ENCODE results near the gene SLC35B4. TPM values are rescaled to one million over a fixed set of nuclear protein-coding genes. Genes with fewer than 3 reads are reported as not detected.
"Not testable (repeated sequence)": the region's sequence is repeated elsewhere in the genome, so short reads cannot be mapped to it uniquely, and the experiment has no call there.

Gene SLC35B4
- total and polyA plus RNA-seq, 3 donors from 2014 or later: 11.0 to 15.7 (median 13.9) TPM

DNA sequence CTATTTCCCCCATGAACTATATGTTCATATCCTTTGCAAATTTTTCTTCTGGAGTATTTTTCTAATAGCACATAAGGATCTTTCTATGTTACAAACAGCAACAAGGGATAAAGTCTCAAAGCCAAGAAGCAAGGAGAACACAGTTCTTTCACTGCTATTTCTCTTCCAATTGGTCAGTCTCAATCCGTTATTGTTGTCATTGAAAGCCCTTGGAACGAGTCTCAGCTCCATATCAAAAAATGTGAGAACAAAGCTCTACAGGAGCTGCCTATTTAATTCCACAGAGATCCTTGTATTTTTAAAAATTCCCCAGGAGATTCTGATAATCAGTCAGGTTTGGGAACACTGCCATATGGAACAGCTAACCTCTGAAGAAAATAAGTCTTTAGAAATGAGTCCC is 15.7 kb downstream of the SLC35B4 start:
- TF ChIP-seq POLR2A (IDR thresholded peaks at IDR 0.05): no peak
- TF ChIP-seq, protein P1, sequence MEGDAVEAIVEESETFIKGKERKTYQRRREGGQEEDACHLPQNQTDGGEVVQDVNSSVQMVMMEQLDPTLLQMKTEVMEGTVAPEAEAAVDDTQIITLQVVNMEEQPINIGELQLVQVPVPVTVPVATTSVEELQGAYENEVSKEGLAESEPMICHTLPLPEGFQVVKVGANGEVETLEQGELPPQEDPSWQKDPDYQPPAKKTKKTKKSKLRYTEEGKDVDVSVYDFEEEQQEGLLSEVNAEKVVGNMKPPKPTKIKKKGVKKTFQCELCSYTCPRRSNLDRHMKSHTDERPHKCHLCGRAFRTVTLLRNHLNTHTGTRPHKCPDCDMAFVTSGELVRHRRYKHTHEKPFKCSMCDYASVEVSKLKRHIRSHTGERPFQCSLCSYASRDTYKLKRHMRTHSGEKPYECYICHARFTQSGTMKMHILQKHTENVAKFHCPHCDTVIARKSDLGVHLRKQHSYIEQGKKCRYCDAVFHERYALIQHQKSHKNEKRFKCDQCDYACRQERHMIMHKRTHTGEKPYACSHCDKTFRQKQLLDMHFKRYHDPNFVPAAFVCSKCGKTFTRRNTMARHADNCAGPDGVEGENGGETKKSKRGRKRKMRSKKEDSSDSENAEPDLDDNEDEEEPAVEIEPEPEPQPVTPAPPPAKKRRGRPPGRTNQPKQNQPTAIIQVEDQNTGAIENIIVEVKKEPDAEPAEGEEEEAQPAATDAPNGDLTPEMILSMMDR (IDR thresholded peaks at IDR 0.05): no peak
- Histone ChIP-seq H3K9me3 (no peaks in the 10 kb centered on the region), H3K36me3 (ENCODE audit: low read depth, missing control alignments) (no peaks in the 10 kb centered on the region), H3K4me1 (no peaks in the 10 kb centered on the region), H3K4me3 (no peak overlapping the region), H3K27ac (no peak overlapping the region), H3K27me3 (no peaks in the 10 kb centered on the region)
- no peak for DNase-seq
- WGBS, 2 donors: 60% methylated on average over 2 of the region's 2 CpGs
- intact Hi-C loops (cut with DNase I; ENCODE audit: low total_unique reads): no loop called here

DNA sequence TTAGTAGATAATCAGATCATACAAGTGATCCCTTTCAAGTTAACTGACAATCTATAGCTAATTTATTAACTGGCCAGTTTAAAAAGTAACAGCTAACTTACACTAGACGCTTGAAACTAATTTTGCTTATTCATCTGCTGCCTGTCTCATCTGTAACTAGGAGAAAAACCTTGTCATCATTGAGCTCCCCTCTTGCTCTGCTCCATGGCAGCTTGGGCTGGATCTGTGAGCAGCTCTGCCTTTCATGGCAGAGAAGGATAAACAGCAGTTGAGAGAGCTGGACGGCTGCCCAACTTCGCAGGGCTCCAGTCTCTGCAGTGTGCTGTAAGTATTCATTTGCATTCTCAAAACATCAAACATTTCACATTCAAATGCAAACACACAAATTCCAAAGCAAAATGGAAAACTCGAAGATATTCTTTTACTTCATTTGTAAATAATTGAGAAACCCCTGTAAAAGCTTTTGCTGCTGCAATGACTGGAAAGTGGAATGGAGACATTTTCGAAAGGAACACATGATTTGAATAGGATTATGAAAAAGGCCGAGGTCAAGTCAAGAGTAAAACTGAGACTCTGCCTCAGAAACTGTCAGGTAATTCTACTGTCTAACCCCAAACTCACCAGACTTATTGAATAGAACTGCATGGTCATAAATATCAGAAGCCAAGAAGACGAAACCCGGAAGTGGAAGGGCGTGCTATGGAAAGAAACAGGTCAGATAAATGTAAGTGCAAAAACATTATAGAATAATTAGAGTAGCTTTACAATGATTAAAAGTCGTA is 17.6 kb downstream of the SLC35B4 start:
- no peaks in the 10 kb centered on the region for H3K36me3 ChIP-seq (ENCODE audit: low read depth, missing control alignments)
- H3K27me3 ChIP-seq: no peaks in the 10 kb centered on the region
- no peak for DNase-seq
- no peaks in the 10 kb centered on the region for H3K9me3 ChIP-seq
- no peak overlapping the region for H3K27ac ChIP-seq
- WGBS, 2 donors: 75 to 77% methylated on average over 10 of the region's 10 CpGs
- no peak overlapping the region for H3K4me3 ChIP-seq
- H3K4me1 ChIP-seq: no peaks in the 10 kb centered on the region
- intact Hi-C loops (cut with DNase I; ENCODE audit: low total_unique reads): no loop called here
- TF ChIP-seq, protein P1 (IDR thresholded peaks at IDR 0.05): no peak
- TF ChIP-seq POLR2A (IDR thresholded peaks at IDR 0.05): no peak

DNA sequence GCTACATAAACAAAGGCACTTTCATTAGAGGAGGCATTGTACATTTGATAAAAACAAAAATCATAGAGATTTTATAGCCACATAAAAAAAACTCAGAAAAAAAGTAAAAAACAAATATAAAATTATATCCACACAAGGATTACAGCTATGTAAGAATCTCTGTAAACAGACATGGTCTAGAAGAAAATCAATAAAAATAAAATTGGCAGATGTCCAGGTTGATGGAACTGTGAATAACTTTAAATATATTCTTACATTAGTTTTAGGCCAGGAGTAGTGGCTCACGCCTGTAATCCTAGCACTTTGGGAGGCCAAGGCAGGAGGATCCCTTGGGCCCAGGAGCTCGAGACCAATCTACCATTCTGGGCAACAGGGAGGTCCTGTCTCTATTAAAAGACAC is 19.2 kb downstream of the SLC35B4 start:
- no peak overlapping the region for H3K4me3 ChIP-seq
- H3K27ac ChIP-seq: no peak overlapping the region
- no peaks in the 10 kb centered on the region for H3K36me3 ChIP-seq (ENCODE audit: low read depth, missing control alignments)
- 95 to 96% methylated on average over 2 of the region's 2 CpGs for WGBS, 2 donors
- intact Hi-C loops (cut with DNase I; ENCODE audit: low total_unique reads): no loop called here
- no peaks in the 10 kb centered on the region for H3K9me3 ChIP-seq
- TF ChIP-seq, protein P1 (IDR thresholded peaks at IDR 0.05): no peak
- no peak for TF ChIP-seq POLR2A (IDR thresholded peaks at IDR 0.05)
- DNase-seq: no peak
- H3K27me3 ChIP-seq: no peaks in the 10 kb centered on the region
- H3K4me1 ChIP-seq: no peaks in the 10 kb centered on the region

DNA sequence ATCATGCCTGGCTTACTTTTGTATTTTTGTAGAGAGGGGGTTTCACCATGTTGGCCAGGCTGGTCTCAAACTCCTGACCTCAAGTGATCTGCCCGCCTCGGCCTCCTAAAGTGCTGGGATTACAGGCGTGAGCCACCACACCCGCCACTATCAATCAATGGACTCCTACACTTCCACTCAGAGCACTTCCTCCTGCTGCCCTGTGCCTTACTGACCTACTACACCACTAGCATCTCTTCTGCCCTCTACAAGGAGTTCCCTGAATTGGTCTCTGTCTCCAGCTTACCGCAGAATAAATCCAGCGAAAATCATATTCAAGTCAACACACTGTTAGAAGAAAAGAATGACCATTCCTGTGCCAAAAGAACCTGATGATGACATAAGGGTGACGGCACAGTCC is 20.7 kb downstream of the SLC35B4 start:
- H3K4me3 ChIP-seq; H3K27ac ChIP-seq; H3K27me3 ChIP-seq; DNase-seq; H3K9me3 ChIP-seq; H3K36me3 ChIP-seq (ENCODE audit: low read depth, missing control alignments); H3K4me1 ChIP-seq; intact Hi-C loops (cut with DNase I; ENCODE audit: low total_unique reads): not testable (repeated sequence)
- 82 to 89% methylated on average over 7 of the region's 7 CpGs for WGBS, 2 donors

DNA sequence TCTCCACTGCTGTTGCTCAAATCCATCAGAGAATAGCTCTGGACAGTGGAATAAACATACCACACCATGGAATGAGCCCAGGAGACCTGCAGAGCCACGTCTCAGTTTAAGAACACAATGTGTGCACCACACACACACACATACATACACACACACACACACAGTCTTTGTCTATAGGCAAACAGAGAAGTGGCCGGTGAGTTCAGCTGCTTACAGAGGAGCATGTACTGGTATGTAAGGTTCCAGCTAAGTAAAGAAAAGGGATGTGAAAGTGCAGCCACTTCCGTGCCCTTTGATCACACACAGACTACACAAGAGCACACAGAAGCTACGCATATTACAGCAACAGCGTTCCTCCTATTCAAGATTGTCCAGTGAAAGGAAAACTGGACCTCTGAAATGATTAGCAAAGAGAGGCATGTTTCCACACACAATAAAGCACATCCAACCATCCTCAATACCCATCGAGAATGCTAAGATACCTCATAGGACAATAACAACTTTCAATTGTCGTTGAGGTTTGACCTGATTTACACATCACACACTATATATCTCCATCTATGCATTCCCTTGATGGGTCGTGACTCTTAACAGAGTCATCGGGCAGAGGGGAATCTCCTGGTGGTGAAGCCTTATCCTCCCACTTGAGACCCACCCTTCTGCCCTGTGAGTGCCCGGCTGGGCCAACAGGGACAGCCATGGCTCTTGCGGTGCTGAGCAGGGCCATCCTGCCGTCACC is 23.6 kb downstream of the SLC35B4 start:
- Histone ChIP-seq H3K27me3 (no peaks in the 10 kb centered on the region), H3K27ac (no peak overlapping the region), H3K36me3 (ENCODE audit: low read depth, missing control alignments) (no peaks in the 10 kb centered on the region), H3K4me1 (no peaks in the 10 kb centered on the region), H3K9me3 (no peaks in the 10 kb centered on the region), H3K4me3 (no peak overlapping the region)
- WGBS, 2 donors: 89 to 91% methylated on average over 12 of the region's 12 CpGs
- TF ChIP-seq POLR2A (IDR thresholded peaks at IDR 0.05): no peak
- TF ChIP-seq, protein P1 (IDR thresholded peaks at IDR 0.05): no peak
- peak; percentile 27 for DNase-seq
- intact Hi-C loops (cut with DNase I; ENCODE audit: low total_unique reads): no loop called here

Measured in testis (tissue), 3 donors.